Endothelial cell of umbilical vein (primary cell): ENCODE results near the gene PTPRK. TPM values are rescaled to one million over a fixed set of nuclear protein-coding genes. Genes with fewer than 3 reads are reported as not detected.

Experiments
- BruUV-seq: library from RNA; stranded (reverse); fragments of 400-500 nt; replicated peaks from 2 replicates; lab custom pipeline; 2021; lab: Mats Ljungman, UMichigan
- CTCF ChIA-PET: fragments of 300-600, 350-600 bp; sonication (Branson Sonifier 250); formaldehyde crosslinking; loops from one replicate; lab custom pipeline; 2021; ENCODE audit warnings: antibody characterized with exemption, inconsistent platforms; lab: Charles Lee
- POLR2A ChIA-PET: fragments of 300-600, 350-600 bp; sonication (Branson Sonifier 250); formaldehyde crosslinking; loops from one replicate; lab custom pipeline; 2021; ENCODE audit warnings: antibody characterized with exemption, inconsistent platforms; lab: Charles Lee
- DNase-seq: peaks from one replicate; pipeline ENCODE4 v3.0.0-alpha.2; 2011; ENCODE audit warnings: low read depth, low spot score
- FAIRE-seq: peaks from 2 replicates; lab custom pipeline; 2011; peaks lifted over from hg19 to GRCh38; lab: Jason Lieb, UNC
- H2AFZ ChIP-seq: 2 replicates; pipeline ENCODE4 v1.6.0; 2012; ENCODE audit warnings: low read depth, low read length, control low read depth, inconsistent platforms
- H3K27ac ChIP-seq: 2 replicates; pipeline ENCODE4 v1.5.1; 2011; ENCODE audit warnings: low read depth, mild to moderate bottlenecking, control low read depth, low read length, moderate library complexity; ENCODE audit not compliant: insufficient read depth
- H3K27me3 ChIP-seq, 2 experiments: 2 replicates each; pipeline versions ENCODE4 v1.6.0 to v1.6.1; 2011; ENCODE audit warnings: low read length in 2 of 2, mixed read lengths in 1 of 2; ENCODE audit not compliant: control insufficient read depth in 2 of 2, insufficient read depth in 2 of 2
- H3K36me3 ChIP-seq, 2 experiments: 2 replicates in 1 of 2; 3 replicates in 1 of 2; pipeline ENCODE4 v1.5.1; 2011; ENCODE audit warnings: low read length in 2 of 2, mild to moderate bottlenecking in 1 of 2, moderate library complexity in 1 of 2; ENCODE audit not compliant: control insufficient read depth in 2 of 2, insufficient read depth in 2 of 2; ENCODE audit errors: extremely low read depth in 1 of 2
- H3K4me1 ChIP-seq: 3 replicates; pipeline ENCODE4 v1.5.1; 2011; ENCODE audit warnings: mild to moderate bottlenecking, low read length; ENCODE audit not compliant: control insufficient read depth, insufficient read depth; ENCODE audit errors: extremely low read depth
- H3K4me2 ChIP-seq: 2 replicates; pipeline ENCODE4 v1.6.1; 2011; ENCODE audit warnings: low read length, control low read depth, mixed read lengths; ENCODE audit not compliant: insufficient read depth
- H3K4me3 ChIP-seq, 3 experiments: fragments of 200-600 bp in 1 of 3; sonication (generic), shearing (Covaris generic) in 1 of 3; replicated peaks in 1 of 3; 2 replicates each; pipeline ENCODE4 v1.5.1; 2011 to 2016; ENCODE audit warnings: control low read depth in 3 of 3, low read length in 3 of 3, mild to moderate bottlenecking in 2 of 3, inconsistent platforms in 1 of 3, low read depth in 1 of 3, moderate library complexity in 1 of 3; ENCODE audit not compliant: insufficient read depth in 1 of 3
- H3K79me2 ChIP-seq: 2 replicates; pipeline ENCODE4 v1.6.0; 2012; ENCODE audit warnings: low read length, inconsistent platforms; ENCODE audit not compliant: control insufficient read depth, insufficient read depth
- H3K9ac ChIP-seq: replicated peaks from 2 replicates; pipeline ENCODE3; 2011; ENCODE audit warnings: low read length, control low read depth; ENCODE audit not compliant: insufficient read depth; ENCODE audit errors: extremely low read depth
- H3K9me1 ChIP-seq: replicated peaks from 3 replicates; pipeline ENCODE4 v1.6.0; 2011; ENCODE audit warnings: mild to moderate bottlenecking, low read length; ENCODE audit not compliant: control insufficient read depth, insufficient read depth; ENCODE audit errors: extremely low read depth
- H3K9me3 ChIP-seq: replicated peaks from 2 replicates; pipeline ENCODE4 v1.5.1; 2012; ENCODE audit warnings: low read length, inconsistent platforms; ENCODE audit not compliant: control insufficient read depth, insufficient read depth
- H4K20me1 ChIP-seq: replicated peaks from 2 replicates; pipeline ENCODE3; 2011; ENCODE audit warnings: mild to moderate bottlenecking, low read length; ENCODE audit not compliant: control insufficient read depth, insufficient read depth; ENCODE audit errors: extremely low read depth
- CTCF ChIP-seq, 2 donors: IDR thresholded peaks; 1 replicate in 1 of 2; 2 replicates in 1 of 2; pipeline ENCODE4 v1.5.1; 2011; ENCODE audit warnings: low read length in 2 of 2, mild to moderate bottlenecking in 2 of 2, moderate library complexity in 2 of 2, control low read depth in 1 of 2, inconsistent platforms in 1 of 2, low read depth in 1 of 2; ENCODE audit not compliant: insufficient read depth in 1 of 2; ENCODE audit errors: extremely low read depth in 1 of 2
- EZH2 ChIP-seq: IDR thresholded peaks from 2 replicates; pipeline ENCODE4 v1.6.1; 2012; ENCODE audit warnings: borderline replicate concordance, low read depth, mild to moderate bottlenecking, moderate library complexity, low read length, inconsistent platforms; ENCODE audit not compliant: severe bottlenecking
- FOS ChIP-seq: IDR thresholded peaks from 2 replicates; pipeline ENCODE4 v1.6.1; 2011; ENCODE audit warnings: mild to moderate bottlenecking, low read length, moderate library complexity, borderline replicate concordance; ENCODE audit not compliant: insufficient read depth
- GATA2 ChIP-seq: IDR thresholded peaks from 2 replicates; pipeline ENCODE4 v1.7.0; 2011; ENCODE audit warnings: low read depth, mild to moderate bottlenecking, moderate library complexity, mixed read lengths, low read length; ENCODE audit not compliant: insufficient read length, insufficient read depth
- JUN ChIP-seq: IDR thresholded peaks from 2 replicates; pipeline ENCODE4 v1.6.1; 2011; ENCODE audit warnings: borderline replicate concordance, low read depth; ENCODE audit not compliant: insufficient read length, insufficient read depth
- MAX ChIP-seq: IDR thresholded peaks from 2 replicates; pipeline ENCODE4 v1.6.1; 2011; ENCODE audit not compliant: insufficient read depth, insufficient read length
- MYC ChIP-seq: IDR thresholded peaks from one replicate; pipeline ENCODE4 v1.6.1; 2011; ENCODE audit warnings: mild to moderate bottlenecking, low read depth, low read length
- POLR2A ChIP-seq: IDR thresholded peaks from 2 replicates; pipeline ENCODE4 v1.6.1; 2012; ENCODE audit warnings: low read depth, mild to moderate bottlenecking, control low read depth, low read length
- POLR2AphosphoS5 ChIP-seq: IDR thresholded peaks from 2 replicates; pipeline ENCODE4 v1.6.1; 2012; ENCODE audit warnings: low read depth, mild to moderate bottlenecking, control low read depth, low read length, moderate library complexity; ENCODE audit not compliant: insufficient read depth
- dilution Hi-C: fragments of 300-500 bp; cut with MboI; formaldehyde crosslinking; loops from one replicate; pipeline ENCODE4 v1.15.0; 2019; ENCODE audit warnings: low sequenced_read_pairs; ENCODE audit not compliant: extremely low pct_ligation_motif_present
- intact Hi-C: fragments of 100-400 bp; cut with micrococcal nuclease; formaldehyde crosslinking; loops from one replicate; pipeline ENCODE4 v1.10.0; 2022
- polyA plus RNA-seq, 4 experiments: library from polyadenylated mRNA; depleted of rRNA in 3 of 4; stranded (reverse) in 3 of 4; unstranded in 1 of 4; fragments of >200 nt; gene quantifications; 2 replicates each; pipeline versions ENCODE4 v1.2.1 to v1.2.3, GENCODE V29; 2011 to 2012; ENCODE audit warnings: missing spikeins in 1 of 4
- total RNA-seq: library from RNA; stranded (reverse); gene quantifications from 2 replicates; pipeline ENCODE4 v1.2.3, GENCODE V29; 2021

PTPRK gene
- total and polyA plus RNA-seq, 2 donors (not counting 3 experiments of a cell fraction or from before 2014, with no cell fraction given), result 15.2 to 74.0 TPM

- intact Hi-C loops (no loop called here), dilution Hi-C loops (no loop called here)
- Histone ChIP-seq H2AFZ (no peak overlapping the region), H3K36me3 (no peaks in the 10 kb centered on the region), H3K4me3 (no peak overlapping the region), H3K79me2 (peaks cover 13% of the 10 kb centered on the region), H3K9me1 (no peaks in the 10 kb centered on the region), H3K9ac (no peak overlapping the region), H3K9me3 (no peaks in the 10 kb centered on the region), H4K20me1 (no peaks in the 10 kb centered on the region), H3K4me2 (no peak overlapping the region), H3K27me3 (no peaks in the 10 kb centered on the region), H3K27ac (no peak overlapping the region), H3K4me1 (no peaks in the 10 kb centered on the region)
- no peak for FAIRE-seq
- ChIA-PET POLR2A (no interaction called here), CTCF (interaction anchor here (1.1 kb wide), 1 partner anchor 18 kb away, joined by 6 read pairs; no protein-coding TSS in a partner anchor)
- TF ChIP-seq CTCF (IDR thresholded peaks at IDR 0.05; ENCODE audit: extremely low read depth in 1 of 2, insufficient read depth in 1 of 2, low read depth in 1 of 2, low read length in 2 of 2) (no peak), POLR2AphosphoS5 (no peak), POLR2A (no peak), FOS (no peak), EZH2 (no peak), GATA2 (no peak), JUN (no peak), MAX (no peak), MYC (no peak)
- DNase-seq, result no peak
- BruUV-seq, result no TSS peak
Measured at GRCh38 chr6:128388380-128388779, 132.0 kb downstream of the PTPRK start.
